ENCODE data around the gene NABP2. TPM values are rescaled to one million over a fixed set of nuclear protein-coding genes. Genes with fewer than 3 reads are reported as not detected.
A peak's percentile ranks its signal among the peaks of the same experiment; 100 is the strongest.

NABP2 gene
- total and polyA plus RNA-seq, 2 of the 4 experiments (the other 2 are of a cell fraction) = 29.2 to 37.4 TPM

DNA sequence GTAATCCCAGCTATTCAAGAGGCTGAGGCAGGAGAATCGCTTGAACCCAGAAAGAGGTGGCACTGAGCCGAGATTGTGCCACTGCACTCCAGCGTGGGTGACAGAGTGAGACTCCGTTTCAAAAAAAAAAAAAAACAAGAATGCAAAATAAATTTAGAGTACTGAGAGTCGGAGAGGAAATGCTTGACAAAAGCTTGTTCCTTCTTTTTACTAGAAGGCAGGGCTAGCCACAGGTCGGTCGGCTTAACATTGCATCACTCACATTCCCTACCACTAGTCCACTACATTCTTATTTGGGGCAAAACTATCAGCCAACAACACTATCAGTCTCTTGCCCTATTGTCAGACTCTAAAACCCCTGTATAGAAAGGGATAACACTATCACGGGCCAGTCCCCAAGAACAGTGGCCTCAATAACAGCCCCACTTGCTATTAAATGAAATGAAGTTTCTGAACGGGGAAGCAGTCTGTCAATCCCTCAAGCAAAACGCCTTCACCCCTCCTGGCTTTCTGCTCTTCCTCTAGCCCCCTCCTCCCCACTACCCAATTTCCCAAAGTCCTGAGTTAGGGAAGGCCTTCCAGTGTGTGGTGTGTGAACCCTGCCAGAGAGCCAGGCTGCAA, 3.4 kb upstream of the NABP2 start:
- H3K36me3 ChIP-seq (ENCODE audit: control insufficient read depth, insufficient read depth, low read length) = peaks cover 8% of the 10 kb centered on the region
- peak overlapping the region; percentile 96 for H4K91ac ChIP-seq (ENCODE audit: insufficient read depth, low read depth, low read length)
- H3K4me2 ChIP-seq (ENCODE audit: low read depth, low read length) = peak overlapping the region; percentile 93
- H2BK20ac ChIP-seq (ENCODE audit: low read depth, low read length) = peak overlapping the region; percentile 6
- DNase-seq (peak; percentile 47), ATAC-seq (ENCODE audit: low read depth) (no peak)
- peak overlapping the region; percentile 74 to 84; a peak in 3 of 4 replicates for H4K8ac ChIP-seq (ENCODE audit: low read depth in 2 of 2, low read length in 2 of 2)
- H3K27ac ChIP-seq (ENCODE audit: insufficient read depth, low read length) = peak overlapping the region; percentile 95
- TF ChIP-seq CHD1 (IDR thresholded peaks at IDR 0.05; ENCODE audit: low read depth, low read length) = no peak
- TF ChIP-seq RCOR1 (IDR thresholded peaks at IDR 0.05; ENCODE audit: insufficient replicate concordance, low read length) = no peak
- TF ChIP-seq BHLHE40 (IDR thresholded peaks at IDR 0.05; ENCODE audit: low read depth, low read length) = no peak
- TF ChIP-seq CEBPB (IDR thresholded peaks at IDR 0.05; ENCODE audit: low read depth, low read length) = peak; percentile 92
- H3K18ac ChIP-seq (ENCODE audit: low read depth, low read length) = peak overlapping the region; percentile 88
- peak overlapping the region; percentile 60 for H4K5ac ChIP-seq (ENCODE audit: low read depth, low read length)
- ChIA-PET POLR2A (ENCODE audit: unreplicated experiment) (interaction anchor here (0.6 to 1.7 kb wide), 4 partner anchors 13 to 1939 kb away, joined by 4 to 8 read pairs (median 4); partner anchors contain the start of gene SMARCC2), CTCF (interaction anchor here (0.6 to 2.0 kb wide), 4 partner anchors 13 to 142 kb away, joined by 4 to 8 read pairs (median 6); no protein-coding TSS in a partner anchor)
- peak overlapping the region; percentile 92 for H2AK5ac ChIP-seq (ENCODE audit: low read depth, low read length)
- no TSS peak for BruUV-seq (replicated peaks)
- peaks cover 16% of the 10 kb centered on the region for H3K9me1 ChIP-seq (ENCODE audit: insufficient read depth, low read length)
- peak overlapping the region; percentile 98 for H3K14ac ChIP-seq (replicated peaks; ENCODE audit: low read depth, low read length)
- dilution Hi-C loops (cut with HindIII; ENCODE audit: low sequenced_read_pairs, unreplicated experiment) (no loop called here), in situ Hi-C loops (cut with MboI; ENCODE audit: low sequenced_read_pairs) (no loop called here), intact Hi-C loops (cut with micrococcal nuclease) (loop anchor here (2.0 kb wide), 2 partner anchors 14 to 62 kb away; partner anchors contain the start of gene MYL6)
- peaks cover 4% of the 10 kb centered on the region; the same call in 1 of the 2 replicates for H3K4me1 ChIP-seq (ENCODE audit: control insufficient read depth, insufficient read depth, low read length)
- peak overlapping the region; percentile 87 for H3K23ac ChIP-seq (ENCODE audit: low read depth, low read length)
- no peaks in the 10 kb centered on the region for H3K9me3 ChIP-seq (ENCODE audit: control insufficient read depth, insufficient read depth, low read length)
- peak overlapping the region; percentile 79 for H3K4me3 ChIP-seq (ENCODE audit: insufficient read depth, low read depth, low read length)
- peak overlapping the region; percentile 87 for H2AFZ ChIP-seq (replicated peaks; ENCODE audit: low read length, poor library complexity)
- H2BK5ac ChIP-seq (ENCODE audit: low read depth, low read length, poor library complexity, severe bottlenecking) = peak overlapping the region; percentile 94
- peak overlapping the region; percentile 93 for H3K56ac ChIP-seq (ENCODE audit: extremely low read depth, insufficient read depth, low read length)
- peaks cover 12% of the 10 kb centered on the region; the same call in 1 of the 2 replicates for H4K20me1 ChIP-seq (ENCODE audit: insufficient read depth, low read length)
- H2BK120ac ChIP-seq (ENCODE audit: low read depth, low read length) = peak overlapping the region; percentile 81
- peaks cover 27 to 51% of the 10 kb centered on the region in 2 experiments for H3K79me1 ChIP-seq (ENCODE audit: low read depth in 1 of 2, low read length in 2 of 2)
- peak overlapping the region; percentile 95 for H3K9ac ChIP-seq (ENCODE audit: low read depth, low read length)
- peak overlapping the region; percentile 98 for H3K4ac ChIP-seq (ENCODE audit: low read depth, low read length)
- peak overlapping the region; percentile 95 for H2AK9ac ChIP-seq (replicated peaks; ENCODE audit: low read depth, low read length, poor library complexity)
- peak overlapping the region; percentile 67; the same call in 2 of the 3 replicates for H2BK15ac ChIP-seq (ENCODE audit: low read depth, low read length)
- H3K27me3 ChIP-seq (ENCODE audit: control insufficient read depth, insufficient read depth, low read length) = no peaks in the 10 kb centered on the region
- WGBS, 2 experiments (ENCODE audit: extremely low coverage in 2 of 2, insufficient read length in 1 of 2) = 28% methylated on average over 4 of the region's 10 CpGs; no CpG with 5 or more reads in 1 of the 2 experiments
